HG03175 (cell line): ENCODE results near the gene SLC13A3.
A peak's percentile ranks its signal among the peaks of the same experiment; 100 is the strongest.

ENCODE experiments used
- ATAC-seq: cut with Tn5 transposase; IDR thresholded peaks from one replicate; pipeline ENCODE4 v1.9.1; 2021; ENCODE audit warnings: mild to moderate bottlenecking, moderate library complexity; ENCODE audit not compliant: unreplicated experiment

Gene SLC13A3, protein sequence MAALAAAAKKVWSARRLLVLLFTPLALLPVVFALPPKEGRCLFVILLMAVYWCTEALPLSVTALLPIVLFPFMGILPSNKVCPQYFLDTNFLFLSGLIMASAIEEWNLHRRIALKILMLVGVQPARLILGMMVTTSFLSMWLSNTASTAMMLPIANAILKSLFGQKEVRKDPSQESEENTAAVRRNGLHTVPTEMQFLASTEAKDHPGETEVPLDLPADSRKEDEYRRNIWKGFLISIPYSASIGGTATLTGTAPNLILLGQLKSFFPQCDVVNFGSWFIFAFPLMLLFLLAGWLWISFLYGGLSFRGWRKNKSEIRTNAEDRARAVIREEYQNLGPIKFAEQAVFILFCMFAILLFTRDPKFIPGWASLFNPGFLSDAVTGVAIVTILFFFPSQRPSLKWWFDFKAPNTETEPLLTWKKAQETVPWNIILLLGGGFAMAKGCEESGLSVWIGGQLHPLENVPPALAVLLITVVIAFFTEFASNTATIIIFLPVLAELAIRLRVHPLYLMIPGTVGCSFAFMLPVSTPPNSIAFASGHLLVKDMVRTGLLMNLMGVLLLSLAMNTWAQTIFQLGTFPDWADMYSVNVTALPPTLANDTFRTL

DNA sequence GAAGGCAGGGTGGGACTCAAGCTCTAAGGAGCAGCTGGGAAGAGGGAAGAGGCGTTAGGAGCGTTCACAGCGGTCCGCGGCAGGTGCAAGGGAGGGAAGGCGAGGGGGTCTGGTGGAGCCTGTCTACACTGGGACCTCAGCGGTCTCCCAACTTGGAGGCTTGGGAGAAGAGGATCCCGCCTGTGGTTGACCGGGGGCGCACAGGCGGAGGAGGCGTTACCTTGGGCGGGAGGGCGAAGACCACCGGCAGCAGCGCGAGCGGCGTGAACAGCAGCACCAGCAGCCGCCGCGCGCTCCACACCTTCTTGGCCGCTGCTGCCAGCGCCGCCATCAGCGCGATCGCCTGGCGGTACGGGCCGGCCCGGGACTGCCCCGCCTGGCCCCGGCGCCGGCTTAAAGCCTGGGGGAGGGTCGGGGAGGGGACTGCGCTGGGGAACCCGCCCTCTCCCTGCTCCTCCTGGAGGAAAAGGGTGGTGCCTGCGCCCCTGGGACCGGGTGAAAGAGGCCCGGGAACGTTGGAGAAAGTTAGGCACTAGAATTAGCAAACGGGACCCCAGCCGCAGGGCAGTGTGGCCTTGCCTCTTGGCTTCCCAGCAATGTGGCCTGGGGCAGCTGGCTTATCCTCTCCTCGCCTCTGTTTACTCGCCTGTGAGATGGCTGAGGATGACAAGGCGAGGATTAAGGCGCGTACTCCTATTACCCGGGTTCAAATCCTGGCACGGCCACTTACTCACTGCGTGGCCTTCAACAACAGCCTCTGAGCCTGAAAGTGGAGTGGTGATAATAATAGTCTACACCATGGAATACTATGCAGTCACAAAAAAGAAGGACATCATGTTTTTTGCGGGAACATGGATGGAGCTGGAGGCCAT, at the start of gene SLC13A3:
TSS of gene SLC13A3 (minus strand) at position 369 of the 872 bp plus-strand sequence. CDS start at position 331, 38 bp downstream.
- no peak for ATAC-seq

DNA sequence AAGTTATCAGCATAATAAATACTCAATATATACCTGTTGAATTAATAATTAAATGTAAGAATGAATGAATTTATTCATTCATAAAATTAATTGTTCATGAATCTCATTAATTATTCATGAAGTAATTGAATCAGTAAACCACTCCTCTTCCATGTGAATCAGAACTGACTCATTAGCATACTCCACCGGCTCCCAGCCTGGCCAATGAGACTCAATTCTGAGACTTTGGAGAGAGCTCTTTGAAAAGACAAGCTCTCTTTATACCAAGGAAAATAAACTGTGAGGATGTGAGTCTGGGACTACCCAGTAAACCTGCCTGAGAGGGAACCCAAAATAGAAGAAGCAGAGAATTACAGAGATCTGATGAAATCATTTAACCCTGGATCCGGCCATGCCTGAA, 49.8 kb upstream of the SLC13A3 start:
- ATAC-seq: no peak

DNA sequence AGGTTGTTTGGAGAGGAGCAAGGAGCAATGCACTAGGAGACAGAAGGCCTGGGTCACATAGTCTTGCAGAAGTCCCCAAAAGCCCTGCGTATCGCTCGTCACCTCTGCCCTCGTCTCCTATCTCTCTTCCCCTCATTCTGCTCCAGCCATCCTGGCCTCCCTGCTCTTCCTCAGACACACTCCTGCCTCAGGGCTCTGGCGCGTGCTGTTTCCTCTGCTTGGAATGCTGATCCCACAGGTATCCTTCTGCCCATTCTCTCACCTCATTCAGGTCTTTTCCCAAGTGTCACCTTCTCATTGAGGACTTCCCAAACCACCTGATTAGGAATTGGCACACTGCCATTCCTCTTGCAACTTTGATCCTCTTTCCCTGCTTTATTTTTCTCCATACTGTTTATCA, 49.2 kb upstream of the SLC13A3 start:
- no peak for ATAC-seq

DNA sequence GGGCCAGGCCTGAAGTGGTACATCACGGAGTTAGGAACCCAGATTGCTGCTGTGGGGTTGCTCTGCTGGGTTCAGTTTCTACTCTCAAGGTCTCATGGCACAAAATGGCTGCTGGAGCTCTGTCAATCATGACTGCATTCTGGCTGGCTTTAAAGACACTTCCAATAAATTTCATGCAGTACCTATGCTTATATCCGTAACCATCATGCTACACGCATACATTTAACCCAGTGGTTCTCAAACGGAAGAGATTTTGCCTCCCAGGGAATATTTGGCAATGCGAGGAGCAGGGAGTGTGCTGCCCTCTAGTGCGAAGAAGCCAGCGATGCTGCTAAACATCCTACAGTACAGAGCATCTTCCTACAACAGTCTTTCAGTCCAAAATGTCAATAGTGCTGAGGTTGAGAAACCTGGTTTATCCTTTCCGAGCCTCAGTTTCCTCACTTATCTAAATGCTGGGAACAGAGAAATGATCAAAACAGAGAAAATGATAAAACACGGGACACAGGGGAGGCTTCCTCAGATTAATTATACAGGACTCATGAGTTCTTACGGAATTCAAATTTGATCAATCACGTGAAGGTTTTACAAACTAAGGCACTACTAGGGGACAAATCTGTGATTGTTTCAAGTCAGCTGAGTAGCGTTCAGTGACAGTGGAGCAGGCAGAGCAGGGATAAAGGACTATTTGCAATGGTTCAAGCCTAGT, 48.5 kb upstream of the SLC13A3 start:
- ATAC-seq: no peak

DNA sequence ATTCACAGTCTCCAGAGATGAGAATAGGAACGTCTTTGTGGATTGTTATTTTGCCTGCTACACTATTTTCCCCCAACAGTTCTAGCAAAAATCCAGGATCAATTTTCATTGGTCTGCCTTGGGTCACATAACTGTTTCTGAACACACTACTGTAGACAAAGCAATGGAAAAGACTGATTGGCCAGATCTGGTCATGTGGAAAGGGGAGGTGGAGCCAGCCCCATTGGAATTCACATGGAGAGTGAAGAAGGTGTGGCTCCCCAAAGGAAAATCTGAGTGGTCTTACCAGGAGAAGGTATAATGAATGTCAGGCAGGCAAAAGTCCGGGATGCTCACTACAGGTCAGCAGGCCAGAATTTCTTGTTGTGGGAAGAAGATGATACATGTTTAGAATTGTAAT, 47.5 kb upstream of the SLC13A3 start:
- ATAC-seq: no peak

GRCh38 chr20:46696791-46697279, 45.6 kb upstream of the SLC13A3 start:
- ATAC-seq: no peak

GRCh38 chr20:46695892-46696291, 44.6 kb upstream of the SLC13A3 start:
- ATAC-seq: no peak

DNA sequence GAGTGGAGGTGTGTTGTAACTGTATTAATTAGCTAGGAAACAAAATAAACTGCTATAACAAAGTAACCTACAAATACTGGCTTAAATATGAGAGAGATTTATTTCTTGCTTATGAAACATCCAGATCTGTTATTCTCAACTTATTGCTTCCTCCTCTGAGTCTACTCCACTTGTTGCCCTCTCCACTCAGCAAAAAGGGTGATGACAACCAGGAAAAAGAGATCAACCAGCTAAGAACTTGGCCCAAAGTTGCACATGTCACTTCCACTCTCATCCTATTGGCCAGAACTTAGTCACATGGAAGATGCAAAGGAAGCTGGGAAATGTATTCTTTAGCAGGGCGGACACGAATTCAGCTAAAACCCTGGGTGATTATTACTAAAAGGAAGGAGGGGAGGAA, 43.2 kb upstream of the SLC13A3 start:
- ATAC-seq: no peak

DNA sequence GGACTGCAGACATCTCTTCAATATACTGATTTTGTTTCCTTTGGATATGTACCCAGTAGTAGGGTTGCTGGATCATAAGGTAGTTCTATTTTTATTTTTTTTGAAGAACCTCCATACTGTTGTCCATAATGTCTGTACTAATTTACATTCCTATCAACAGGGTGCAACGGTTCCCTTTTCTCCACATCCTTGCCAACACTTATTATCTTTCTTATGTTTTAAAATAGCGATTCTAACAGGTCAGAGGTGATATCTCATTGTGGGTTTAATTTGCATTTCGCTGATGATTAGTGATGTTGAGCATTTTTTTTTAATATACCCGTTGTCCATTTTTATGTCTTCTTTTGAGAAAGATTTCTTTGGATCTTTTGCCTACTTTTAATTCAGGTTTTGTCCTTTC, 39.9 kb upstream of the SLC13A3 start:
- ATAC-seq: no peak

DNA sequence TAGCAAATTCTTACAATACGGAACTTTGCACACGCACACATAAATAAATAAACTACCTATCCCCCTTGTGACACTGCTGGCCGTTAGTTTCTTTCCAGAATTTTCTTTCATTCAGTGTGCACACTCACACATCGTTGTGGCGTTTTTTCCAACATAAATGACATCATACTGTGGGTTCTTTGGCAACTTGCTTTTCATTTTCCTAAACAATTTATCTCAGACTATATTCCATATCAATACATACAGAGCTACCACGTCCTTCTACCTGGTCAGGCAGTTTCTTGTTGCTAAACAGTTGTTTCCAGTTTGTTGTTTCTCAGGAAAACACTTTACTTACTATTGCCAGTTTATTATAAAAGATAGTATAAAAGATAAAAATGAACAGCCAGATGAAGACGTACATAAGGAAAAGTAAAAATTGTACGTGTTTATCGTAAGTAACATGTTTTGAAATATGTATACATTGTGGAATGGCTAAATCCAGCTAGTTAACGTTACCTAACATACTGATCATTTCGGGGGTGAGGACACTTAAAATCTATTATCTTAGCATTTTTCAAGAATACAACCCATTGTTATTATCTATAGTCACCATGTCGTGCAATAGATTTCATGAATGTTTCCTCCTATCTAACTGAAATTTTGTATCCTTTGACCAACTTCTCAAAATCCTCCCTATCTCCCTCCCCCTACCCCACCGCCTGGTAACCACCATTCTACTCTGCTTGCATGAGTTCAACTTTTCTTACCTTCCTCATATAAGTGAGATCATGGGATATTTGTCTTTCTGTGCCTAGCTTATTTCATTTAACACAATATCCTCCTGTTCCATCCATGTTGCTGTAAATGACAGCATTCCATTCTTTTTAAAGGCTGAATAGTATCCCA, 39.2 kb upstream of the SLC13A3 start:
- ATAC-seq: no peak

- ATAC-seq: no peak
Observed at GRCh38 chr20:46689754-46690085, 38.5 kb upstream of the SLC13A3 start.

DNA sequence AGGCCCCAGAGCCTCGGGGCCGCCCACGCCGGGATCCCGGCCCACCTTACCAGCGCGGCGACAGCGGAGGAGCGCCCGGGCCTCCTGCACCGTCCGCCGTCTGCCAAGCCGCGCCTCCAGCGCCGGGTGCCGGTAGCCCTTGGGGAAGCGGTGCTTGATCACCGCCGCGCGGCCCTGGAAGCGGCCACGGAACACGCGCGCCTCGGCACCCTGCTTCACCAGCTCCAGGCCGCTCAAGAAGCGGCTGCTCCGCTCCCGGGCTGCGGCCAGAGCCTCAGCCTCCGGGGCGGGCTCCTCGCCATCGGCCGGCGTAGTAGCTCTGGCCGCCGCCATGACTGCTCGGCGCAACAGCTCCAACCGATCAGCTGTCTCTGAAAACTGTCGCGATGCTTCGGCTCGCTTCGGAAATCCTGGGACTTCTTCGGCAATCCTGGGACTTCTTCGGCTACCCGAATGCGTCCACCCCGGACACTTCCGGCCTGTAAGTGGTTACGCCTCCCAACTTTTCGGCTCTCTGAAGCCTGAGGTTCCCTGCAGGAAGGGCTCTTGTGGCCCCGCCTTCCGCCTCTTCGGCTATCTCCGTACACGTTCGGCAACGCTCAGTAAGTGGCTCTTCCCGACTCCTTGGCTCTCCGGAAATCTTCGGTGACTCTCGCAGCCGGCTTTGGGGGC, 38.0 kb upstream of the SLC13A3 start, which contains the start of gene TP53RK:
TSS of gene TP53RK (minus strand) at position 363 of the 672 bp plus-strand sequence. CDS start at position 333, 30 bp downstream.
- ATAC-seq: peak; percentile 95

DNA sequence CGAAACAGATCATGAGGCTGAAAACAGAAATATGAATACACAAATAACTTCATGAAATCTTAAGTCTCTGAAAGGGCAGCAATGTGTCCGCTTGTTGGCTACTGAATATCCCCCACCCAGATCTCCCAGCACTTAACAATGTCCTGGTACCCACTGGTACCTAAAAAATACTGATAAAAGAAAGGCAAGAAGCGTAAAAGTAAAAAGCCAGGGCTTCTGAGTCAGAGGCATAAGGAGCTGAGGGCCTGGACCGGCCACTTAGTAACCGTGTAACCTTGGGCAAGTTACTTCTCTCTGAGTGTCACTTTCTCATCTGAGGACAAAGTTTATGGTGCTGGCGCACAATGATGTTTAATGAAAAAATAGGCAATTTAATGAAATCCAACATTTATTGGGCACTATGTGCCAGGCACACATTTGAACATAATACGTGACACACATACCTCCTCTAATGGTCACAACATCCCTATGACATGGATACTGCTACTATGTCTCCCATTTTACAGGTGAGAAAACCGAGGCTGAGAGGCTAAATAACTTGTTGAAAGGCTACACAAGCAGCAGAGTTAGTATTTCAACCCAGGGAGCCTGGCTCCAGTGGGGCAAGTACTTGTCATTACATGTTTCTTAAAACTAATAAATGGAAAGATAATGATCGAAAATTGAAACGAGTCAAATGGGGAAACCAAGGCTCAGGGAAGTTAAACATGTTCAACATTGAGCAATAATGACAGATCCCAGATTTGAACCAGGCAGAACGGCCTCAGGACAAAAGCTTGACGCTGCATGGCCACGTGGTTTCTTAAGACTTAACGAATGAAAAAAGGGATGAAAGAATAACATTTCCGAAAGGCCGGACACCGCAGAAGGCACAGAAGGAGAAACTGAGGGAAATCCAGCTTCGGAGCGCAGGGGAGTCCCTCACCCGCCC, 37.2 kb upstream of the SLC13A3 start:
- no peak for ATAC-seq

- ATAC-seq: no peak
Observed at GRCh38 chr20:46683939-46684750, 32.9 kb upstream of the SLC13A3 start.

GRCh38 chr20:46683668-46683938, 32.3 kb upstream of the SLC13A3 start:
- no peak for ATAC-seq

DNA sequence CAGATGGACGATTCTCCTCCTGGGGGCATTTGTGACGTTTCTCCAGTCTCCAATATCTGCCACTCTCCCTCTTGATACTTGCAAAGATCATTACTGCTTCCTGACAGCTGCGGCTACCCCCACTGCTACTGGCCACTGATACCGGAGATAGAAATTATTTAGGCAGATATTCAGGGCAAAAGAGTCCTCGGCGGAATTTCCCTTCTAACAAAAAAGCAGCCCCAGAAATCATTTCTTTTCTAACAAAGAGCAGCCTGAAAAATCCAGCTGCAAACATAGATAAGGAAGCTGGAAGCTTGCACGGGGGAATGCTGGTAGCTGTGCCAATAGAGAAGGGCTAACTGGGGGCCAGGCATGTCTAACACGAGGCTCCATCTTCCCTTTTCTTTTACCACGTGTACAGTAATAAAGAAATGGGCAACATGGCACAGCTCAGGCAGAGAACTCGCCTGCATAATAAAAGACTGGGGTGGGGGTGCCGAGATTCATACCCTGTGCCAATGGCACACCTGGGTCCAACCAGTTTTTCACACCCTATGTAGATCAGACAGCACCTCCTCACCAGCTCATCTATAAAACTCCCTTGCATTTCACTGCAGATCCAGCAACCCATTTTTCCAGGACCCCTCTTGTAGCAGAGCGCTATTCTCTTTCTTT, 31.9 kb upstream of the SLC13A3 start:
- no peak for ATAC-seq
